HepG2 (cell line): ENCODE measurements around the gene WLS. TPM values are rescaled to one million over a fixed set of nuclear protein-coding genes. Genes with fewer than 3 reads are reported as not detected.

Experiments used
- ASH2L ChIP-seq: fragments of 300-600, 200-600 bp; sonication (generic); IDR thresholded peaks from 2 replicates; pipeline ENCODE4 v1.7.0; 2017; ENCODE audit warnings: low read depth, mild to moderate bottlenecking, moderate library complexity, mixed read lengths, low read length; ENCODE audit not compliant: insufficient read length
- DMAP1 ChIP-seq: IDR thresholded peaks from 2 replicates; pipeline ENCODE4 v1.6.1; 2016
- ZNF30 ChIP-seq: sonication (generic); formaldehyde crosslinking; IDR thresholded peaks from 2 replicates; pipeline ENCODE4 v1.5.0; 2020; ENCODE audit warnings: mild to moderate bottlenecking, missing genetic modification reagents
- polyA plus RNA-seq, 8 experiments: library from polyadenylated mRNA; depleted of rRNA in 3 of 8; stranded (reverse) in 7 of 8; unstranded in 1 of 8; fragments of >200 nt; fragmentation: Illumina TruSeq in 4 of 8; extraction: Trizol in 4 of 8; gene quantifications; 2 replicates each; pipeline versions ENCODE4 v1.2.1 to v1.2.3, GENCODE V29; 2011 to 2016; ENCODE audit warnings: low read depth in 4 of 8, missing spikeins in 1 of 8, mixed read lengths in 1 of 8; ENCODE audit not compliant: insufficient read depth in 1 of 8
- total RNA-seq, 5 experiments: library from RNA; depleted of rRNA; stranded (reverse); fragments of >200 nt; fragmentation: Illumina TruSeq; extraction: Trizol; gene quantifications; 2 replicates each; pipeline ENCODE4 v1.2.3, GENCODE V29; 2016; ENCODE audit warnings: low read depth in 1 of 5
- TF ChIP-seq, protein P1 (sequence below): sonication (generic); formaldehyde crosslinking; IDR thresholded peaks from one replicate; pipeline ENCODE4 v1.5.1; 2020; ENCODE audit warnings: mild to moderate bottlenecking, missing genetic modification reagents; ENCODE audit errors: not compliant biosample characterization

WLS gene
- total and polyA plus RNA-seq, 2 of the 13 experiments (the other 11 are each of a cell fraction or from before 2014, with no cell fraction given): not detected

- TF ChIP-seq, protein P1, sequence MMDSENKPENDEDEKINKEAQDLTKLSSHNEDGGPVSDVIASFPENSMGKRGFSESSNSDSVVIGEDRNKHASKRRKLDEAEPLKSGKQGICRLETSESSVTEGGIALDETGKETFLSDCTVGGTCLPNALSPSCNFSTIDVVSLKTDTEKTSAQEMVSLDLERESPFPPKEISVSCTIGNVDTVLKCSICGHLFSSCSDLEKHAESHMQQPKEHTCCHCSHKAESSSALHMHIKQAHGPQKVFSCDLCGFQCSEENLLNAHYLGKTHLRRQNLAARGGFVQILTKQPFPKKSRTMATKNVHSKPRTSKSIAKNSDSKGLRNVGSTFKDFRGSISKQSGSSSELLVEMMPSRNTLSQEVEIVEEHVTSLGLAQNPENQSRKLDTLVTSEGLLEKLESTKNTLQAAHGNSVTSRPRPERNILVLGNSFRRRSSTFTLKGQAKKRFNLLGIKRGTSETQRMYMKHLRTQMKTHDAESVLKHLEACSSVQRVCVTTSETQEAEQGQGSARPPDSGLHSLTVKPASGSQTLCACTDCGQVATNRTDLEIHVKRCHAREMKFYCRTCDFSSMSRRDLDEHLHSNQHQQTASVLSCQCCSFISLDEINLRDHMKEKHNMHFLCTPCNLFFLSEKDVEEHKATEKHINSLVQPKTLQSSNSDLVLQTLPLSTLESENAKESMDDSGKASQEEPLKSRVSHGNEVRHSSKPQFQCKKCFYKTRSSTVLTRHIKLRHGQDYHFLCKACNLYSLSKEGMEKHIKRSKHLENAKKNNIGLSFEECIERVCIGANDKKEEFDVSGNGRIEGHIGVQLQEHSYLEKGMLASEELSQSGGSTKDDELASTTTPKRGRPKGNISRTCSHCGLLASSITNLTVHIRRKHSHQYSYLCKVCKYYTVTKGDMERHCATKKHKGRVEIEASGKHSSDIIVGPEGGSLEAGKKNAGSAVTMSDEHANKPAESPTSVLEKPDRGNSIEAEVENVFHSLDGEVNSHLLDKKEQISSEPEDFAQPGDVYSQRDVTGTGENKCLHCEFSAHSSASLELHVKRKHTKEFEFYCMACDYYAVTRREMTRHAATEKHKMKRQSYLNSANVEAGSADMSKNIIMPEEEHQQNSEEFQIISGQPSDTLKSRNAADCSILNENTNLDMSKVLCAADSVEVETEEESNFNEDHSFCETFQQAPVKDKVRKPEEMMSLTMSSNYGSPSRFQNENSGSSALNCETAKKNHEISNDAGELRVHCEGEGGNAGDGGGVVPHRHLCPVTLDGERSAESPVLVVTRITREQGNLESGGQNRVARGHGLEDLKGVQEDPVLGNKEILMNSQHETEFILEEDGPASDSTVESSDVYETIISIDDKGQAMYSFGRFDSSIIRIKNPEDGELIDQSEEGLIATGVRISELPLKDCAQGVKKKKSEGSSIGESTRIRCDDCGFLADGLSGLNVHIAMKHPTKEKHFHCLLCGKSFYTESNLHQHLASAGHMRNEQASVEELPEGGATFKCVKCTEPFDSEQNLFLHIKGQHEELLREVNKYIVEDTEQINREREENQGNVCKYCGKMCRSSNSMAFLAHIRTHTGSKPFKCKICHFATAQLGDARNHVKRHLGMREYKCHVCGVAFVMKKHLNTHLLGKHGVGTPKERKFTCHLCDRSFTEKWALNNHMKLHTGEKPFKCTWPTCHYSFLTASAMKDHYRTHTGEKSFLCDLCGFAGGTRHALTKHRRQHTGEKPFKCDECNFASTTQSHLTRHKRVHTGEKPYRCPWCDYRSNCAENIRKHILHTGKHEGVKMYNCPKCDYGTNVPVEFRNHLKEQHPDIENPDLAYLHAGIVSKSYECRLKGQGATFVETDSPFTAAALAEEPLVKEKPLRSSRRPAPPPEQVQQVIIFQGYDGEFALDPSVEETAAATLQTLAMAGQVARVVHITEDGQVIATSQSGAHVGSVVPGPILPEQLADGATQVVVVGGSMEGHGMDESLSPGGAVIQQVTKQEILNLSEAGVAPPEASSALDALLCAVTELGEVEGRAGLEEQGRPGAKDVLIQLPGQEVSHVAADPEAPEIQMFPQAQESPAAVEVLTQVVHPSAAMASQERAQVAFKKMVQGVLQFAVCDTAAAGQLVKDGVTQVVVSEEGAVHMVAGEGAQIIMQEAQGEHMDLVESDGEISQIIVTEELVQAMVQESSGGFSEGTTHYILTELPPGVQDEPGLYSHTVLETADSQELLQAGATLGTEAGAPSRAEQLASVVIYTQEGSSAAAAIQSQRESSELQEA (CRISPR knock-in tag): no peak
- TF ChIP-seq ZNF30 (CRISPR knock-in tag): no peak
- TF ChIP-seq DMAP1 (CRISPR knock-in tag): no peak
- no peak for TF ChIP-seq ASH2L
These were observed 37.5 kb upstream of the WLS start (continued) for GRCh38 chr1:68269637-68270430.
